Activated CD8-positive, alpha-beta memory T cell treated with anti-CD3 and anti-CD28 coated beads, Interleukin-2, amount 50 U/mL, for 1 hour (primary cell): Measurements from ENCODE around the gene PGM3.

ENCODE experiments used
- DNase-seq: peaks from one replicate; pipeline ENCODE4 v3.0.0-alpha.2; 2020; ENCODE audit errors: extremely low read depth

PGM3 gene

GRCh38 chr6:83119742-83120300, 73.2 kb downstream of the PGM3 start:
- no peak for DNase-seq

DNA sequence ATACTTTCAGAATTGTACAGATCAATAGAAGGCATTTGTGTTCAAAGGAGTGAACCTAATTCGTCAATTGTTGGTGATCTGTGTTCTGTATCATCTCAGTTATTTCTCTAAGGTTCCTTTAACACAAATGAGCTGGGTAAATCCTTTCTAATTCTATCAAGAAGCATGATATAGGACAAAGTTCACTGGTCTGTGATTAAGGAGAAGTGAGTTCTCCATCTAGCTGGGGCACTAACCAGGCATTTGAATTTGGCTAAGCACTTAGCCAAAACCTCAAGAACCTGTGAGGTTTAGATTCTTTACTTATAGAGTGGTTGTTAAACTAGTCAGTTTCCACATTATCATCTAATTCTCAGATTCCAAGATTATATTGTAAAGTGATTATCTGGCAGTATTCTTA, 75.3 kb downstream of the PGM3 start:
- DNase-seq = no peak
